Caco-2 (cell line): ENCODE results near the gene WFS1. TPM values are rescaled to one million over a fixed set of nuclear protein-coding genes. Genes with fewer than 3 reads are reported as not detected.

Experiments used
- BruUV-seq: library from RNA; stranded (reverse); fragments of 400-500 nt; replicated peaks from 2 replicates; lab custom pipeline; 2021; lab: Mats Ljungman, UMichigan
- CTCF ChIA-PET: fragments of 300-600 bp; sonication (Branson Sonifier 250); formaldehyde crosslinking; loops from one replicate; lab custom pipeline; 2022; ENCODE audit warnings: antibody characterized with exemption; lab: Charles Lee
- POLR2A ChIA-PET: fragments of 300-600 bp; sonication (Branson Sonifier 250); formaldehyde crosslinking; loops from one replicate; lab custom pipeline; 2022; ENCODE audit warnings: antibody characterized with exemption; lab: Charles Lee
- DNase-seq, 2 experiments: peaks; one replicate each; pipeline versions ENCODE4 v3.0.0 to v3.0.0-alpha.2; 2020 to 2022
- H3K27me3 ChIP-seq: replicated peaks from 2 replicates; pipeline ENCODE4 v1.6.0; 2011; ENCODE audit warnings: low read length; ENCODE audit not compliant: control insufficient read depth, insufficient read depth
- H3K36me3 ChIP-seq: 2 replicates; pipeline ENCODE4 v1.5.1; 2011; ENCODE audit warnings: low read length; ENCODE audit not compliant: control insufficient read depth, insufficient read depth
- H3K4me1 ChIP-seq: fragments of 250-450 bp; sonication (Bioruptor Pico); 2 replicates; pipeline ENCODE4 v1.5.1; 2020; ENCODE audit warnings: mild to moderate bottlenecking
- H3K4me3 ChIP-seq: 2 replicates; pipeline ENCODE4 v1.5.1; 2011; ENCODE audit warnings: low read depth, mild to moderate bottlenecking, control low read depth, low read length
- H3K9me3 ChIP-seq: fragments of 250-450 bp; sonication (Bioruptor Pico); 2 replicates; pipeline ENCODE4 v1.5.1; 2020; ENCODE audit warnings: mild to moderate bottlenecking, moderate library complexity
- H3K27ac Mint-ChIP-seq: one replicate; pipeline ENCODE4 v1.8.0; 2022; ENCODE audit warnings: mixed read lengths; ENCODE audit not compliant: unreplicated experiment
- H3K27me3 Mint-ChIP-seq: one replicate; pipeline ENCODE4 v1.8.0; 2022; ENCODE audit warnings: mixed read lengths; ENCODE audit not compliant: insufficient read depth, unreplicated experiment
- H3K36me3 Mint-ChIP-seq: one replicate; pipeline ENCODE4 v1.8.0; 2022; ENCODE audit warnings: mild to moderate bottlenecking, mixed read lengths; ENCODE audit not compliant: insufficient read depth, unreplicated experiment
- H3K4me1 Mint-ChIP-seq: one replicate; pipeline ENCODE4 v1.8.0; 2022; ENCODE audit warnings: low read depth, mixed read lengths; ENCODE audit not compliant: unreplicated experiment
- H3K4me3 Mint-ChIP-seq: one replicate; pipeline ENCODE4 v1.8.0; 2022; ENCODE audit warnings: mild to moderate bottlenecking, moderate library complexity, mixed read lengths; ENCODE audit not compliant: unreplicated experiment
- H3K9me3 Mint-ChIP-seq: one replicate; pipeline ENCODE4 v1.8.0; 2022; ENCODE audit warnings: mixed read lengths; ENCODE audit not compliant: unreplicated experiment
- intact Hi-C: fragments of 100-400 bp; cut with micrococcal nuclease; formaldehyde crosslinking; loops from one replicate; pipeline ENCODE4 v1.10.0; 2022; ENCODE audit not compliant: unreplicated experiment
- total RNA-seq: library from RNA; stranded (reverse); gene quantifications from 2 replicates; pipeline ENCODE4 v1.2.3, GENCODE V29; 2022
- TF ChIP-seq, protein P1 (sequence below), 2 experiments: fragments of 200-600 bp in 1 of 2; IDR thresholded peaks; 1 replicate in 1 of 2; 2 replicates in 1 of 2; pipeline versions ENCODE4 v1.5.1 to v1.8.0; 2011 to 2022; ENCODE audit warnings: antibody characterized with exemption in 1 of 2, control low read depth in 1 of 2, inconsistent platforms in 1 of 2, low read depth in 1 of 2, low read length in 1 of 2, mild to moderate bottlenecking in 1 of 2, moderate library complexity in 1 of 2; ENCODE audit not compliant: insufficient read depth in 1 of 2, severe bottlenecking in 1 of 2, unreplicated experiment in 1 of 2

WFS1 gene
- total RNA-seq, 1 experiment from 2014 or later, result 24.9 TPM

DNA sequence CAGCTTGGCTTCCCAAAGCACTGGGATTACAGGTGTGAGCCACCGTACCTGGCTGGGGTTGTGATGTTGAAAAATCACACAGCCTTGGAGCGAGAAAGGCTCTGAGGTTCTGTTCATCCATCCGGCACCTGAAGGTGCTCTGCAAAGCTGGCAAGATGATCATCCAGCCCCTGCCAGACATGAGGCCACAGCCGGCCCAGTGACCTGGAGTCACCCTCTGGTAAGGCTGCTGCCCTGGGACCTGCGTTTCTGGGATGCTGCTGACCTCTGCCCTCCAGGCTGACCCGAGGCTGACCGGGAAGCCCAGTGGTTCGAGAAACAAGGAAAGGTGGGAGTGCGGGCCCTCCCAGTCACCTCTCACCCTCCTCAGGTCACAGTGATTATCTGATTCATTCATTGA is 13.5 kb upstream of the WFS1 start:
- Histone ChIP-seq H3K9me3 (no peaks in the 10 kb centered on the region), H3K4me1 (no peaks in the 10 kb centered on the region), H3K4me3 (no peak overlapping the region), H3K36me3 (no peaks in the 10 kb centered on the region), H3K27me3 (no peaks in the 10 kb centered on the region)
- Mint-ChIP-seq H3K4me1 (no peaks in the 10 kb centered on the region), H3K27ac (no peak overlapping the region), H3K27me3 (peaks cover 7% of the 10 kb centered on the region), H3K36me3 (no peaks in the 10 kb centered on the region), H3K9me3 (no peaks in the 10 kb centered on the region), H3K4me3 (no peak overlapping the region)
- intact Hi-C loops, result no loop called here
- TF ChIP-seq, protein P1, sequence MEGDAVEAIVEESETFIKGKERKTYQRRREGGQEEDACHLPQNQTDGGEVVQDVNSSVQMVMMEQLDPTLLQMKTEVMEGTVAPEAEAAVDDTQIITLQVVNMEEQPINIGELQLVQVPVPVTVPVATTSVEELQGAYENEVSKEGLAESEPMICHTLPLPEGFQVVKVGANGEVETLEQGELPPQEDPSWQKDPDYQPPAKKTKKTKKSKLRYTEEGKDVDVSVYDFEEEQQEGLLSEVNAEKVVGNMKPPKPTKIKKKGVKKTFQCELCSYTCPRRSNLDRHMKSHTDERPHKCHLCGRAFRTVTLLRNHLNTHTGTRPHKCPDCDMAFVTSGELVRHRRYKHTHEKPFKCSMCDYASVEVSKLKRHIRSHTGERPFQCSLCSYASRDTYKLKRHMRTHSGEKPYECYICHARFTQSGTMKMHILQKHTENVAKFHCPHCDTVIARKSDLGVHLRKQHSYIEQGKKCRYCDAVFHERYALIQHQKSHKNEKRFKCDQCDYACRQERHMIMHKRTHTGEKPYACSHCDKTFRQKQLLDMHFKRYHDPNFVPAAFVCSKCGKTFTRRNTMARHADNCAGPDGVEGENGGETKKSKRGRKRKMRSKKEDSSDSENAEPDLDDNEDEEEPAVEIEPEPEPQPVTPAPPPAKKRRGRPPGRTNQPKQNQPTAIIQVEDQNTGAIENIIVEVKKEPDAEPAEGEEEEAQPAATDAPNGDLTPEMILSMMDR (IDR thresholded peaks at IDR 0.05; ENCODE audit: insufficient read depth in 1 of 2, low read depth in 1 of 2, low read length in 1 of 2, severe bottlenecking in 1 of 2, unreplicated experiment in 1 of 2), result no peak
- ChIA-PET CTCF (no interaction called here), POLR2A (no interaction called here)
- no TSS peak for BruUV-seq
- no peak for DNase-seq

DNA sequence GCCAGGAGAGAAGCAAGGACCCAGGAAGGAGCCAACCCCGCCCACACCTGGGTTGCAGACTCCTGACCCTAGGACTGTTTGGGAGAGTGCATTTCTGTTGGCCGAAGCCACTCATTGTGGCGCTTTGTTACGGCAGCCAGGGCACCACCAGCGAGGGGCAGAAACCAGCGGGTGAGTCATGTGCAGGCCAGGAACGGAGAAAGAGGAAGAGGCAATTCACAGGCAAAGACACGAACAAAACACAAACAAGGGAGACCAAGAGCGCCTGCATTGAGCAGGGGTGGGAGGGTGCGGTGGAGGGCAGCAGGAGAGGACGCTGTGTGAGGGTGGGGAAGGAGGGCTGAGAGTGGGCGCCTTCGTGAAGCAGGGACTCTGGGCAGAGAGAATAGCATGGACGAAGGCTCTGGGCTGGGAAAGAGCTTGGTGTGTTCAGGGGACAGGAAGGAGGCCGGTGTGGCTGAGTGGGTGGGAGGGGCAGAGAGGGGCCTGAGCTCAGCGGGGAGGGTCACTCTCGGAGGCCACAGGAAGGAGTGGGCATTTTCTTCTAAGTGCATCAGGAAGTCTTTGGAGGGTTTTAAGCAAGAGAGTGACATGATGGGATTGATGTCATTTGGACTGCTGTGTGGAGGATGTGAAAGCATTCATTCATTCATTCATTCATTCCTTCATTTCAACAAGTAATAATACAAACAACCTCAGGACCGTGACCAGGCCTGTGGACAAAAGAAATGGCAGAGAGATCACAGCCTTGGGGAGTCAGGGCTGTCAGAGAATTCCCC is 12.2 kb upstream of the WFS1 start:
- Histone ChIP-seq H3K9me3 (no peaks in the 10 kb centered on the region), H3K27me3 (no peaks in the 10 kb centered on the region), H3K4me3 (no peak overlapping the region), H3K4me1 (no peaks in the 10 kb centered on the region), H3K36me3 (no peaks in the 10 kb centered on the region)
- no peak overlapping the region for H3K27ac Mint-ChIP-seq
- TF ChIP-seq, protein P1 (IDR thresholded peaks at IDR 0.05; ENCODE audit: insufficient read depth in 1 of 2, low read depth in 1 of 2, low read length in 1 of 2, severe bottlenecking in 1 of 2, unreplicated experiment in 1 of 2), result no peak
- CTCF ChIA-PET, result no interaction called here
- DNase-seq, result no peak
- no peaks in the 10 kb centered on the region for H3K9me3 Mint-ChIP-seq
- BruUV-seq, result no TSS peak
- no peaks in the 10 kb centered on the region for H3K4me1 Mint-ChIP-seq
- no peak overlapping the region for H3K4me3 Mint-ChIP-seq
- H3K36me3 Mint-ChIP-seq, result no peaks in the 10 kb centered on the region
- H3K27me3 Mint-ChIP-seq, result peaks cover 7% of the 10 kb centered on the region
- intact Hi-C loops, result no loop called here
- POLR2A ChIA-PET, result no interaction called here

DNA sequence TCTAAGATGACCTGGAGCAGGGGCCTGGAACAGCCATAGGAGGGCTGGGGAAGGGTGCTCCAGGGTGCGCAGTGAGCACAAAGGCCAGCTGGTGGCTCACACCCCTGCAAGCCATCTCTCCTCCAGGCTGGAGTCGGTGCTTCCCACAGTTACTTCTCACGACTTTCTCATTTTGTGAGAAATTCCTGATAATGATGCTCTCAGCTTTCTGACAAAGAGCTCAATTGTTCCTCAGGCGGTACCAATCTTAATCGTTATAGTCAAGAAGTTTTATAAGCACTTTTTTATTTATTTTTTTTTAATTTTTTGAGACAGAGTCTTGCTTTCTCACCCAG is 11.7 kb upstream of the WFS1 start:
- H3K4me1 ChIP-seq, result no peaks in the 10 kb centered on the region
- CTCF ChIA-PET, result no interaction called here
- H3K4me3 ChIP-seq, result no peak overlapping the region
- Mint-ChIP-seq H3K4me1 (no peaks in the 10 kb centered on the region), H3K27me3 (peaks cover 4% of the 10 kb centered on the region), H3K4me3 (no peak overlapping the region), H3K27ac (no peak overlapping the region), H3K36me3 (no peaks in the 10 kb centered on the region), H3K9me3 (no peaks in the 10 kb centered on the region)
- POLR2A ChIA-PET, result no interaction called here
- TF ChIP-seq, protein P1 (IDR thresholded peaks at IDR 0.05; ENCODE audit: insufficient read depth in 1 of 2, low read depth in 1 of 2, low read length in 1 of 2, severe bottlenecking in 1 of 2, unreplicated experiment in 1 of 2), result no peak
- BruUV-seq, result no TSS peak
- H3K36me3 ChIP-seq, result no peaks in the 10 kb centered on the region
- no peaks in the 10 kb centered on the region for H3K9me3 ChIP-seq
- intact Hi-C loops, result no loop called here
- H3K27me3 ChIP-seq, result no peaks in the 10 kb centered on the region
- DNase-seq, result no peak
